GM13977 (cell line): Measurements from ENCODE around the gene GSK3B.

Source experiments
- DNase-seq: peaks from one replicate; pipeline ENCODE4 v3.0.0; 2012; ENCODE audit warnings: low spot score
- in situ Hi-C: fragments of 300-500 bp; cut with MboI; formaldehyde crosslinking; loops from one replicate; pipeline ENCODE4 v1.12.0; 2022; ENCODE audit warnings: low sequenced_read_pairs, low pct_unique_long_range_greater_than_20kb, mixed read lengths, inconsistent platforms; ENCODE audit not compliant: unreplicated experiment
- TF ChIP-seq, protein P1 (sequence below): IDR thresholded peaks from 2 replicates; pipeline ENCODE4 v1.5.1; 2012; ENCODE audit warnings: mild to moderate bottlenecking, control low read depth; ENCODE audit not compliant: insufficient read depth; ENCODE audit errors: extremely low read depth, missing control alignments

GSK3B gene

DNA sequence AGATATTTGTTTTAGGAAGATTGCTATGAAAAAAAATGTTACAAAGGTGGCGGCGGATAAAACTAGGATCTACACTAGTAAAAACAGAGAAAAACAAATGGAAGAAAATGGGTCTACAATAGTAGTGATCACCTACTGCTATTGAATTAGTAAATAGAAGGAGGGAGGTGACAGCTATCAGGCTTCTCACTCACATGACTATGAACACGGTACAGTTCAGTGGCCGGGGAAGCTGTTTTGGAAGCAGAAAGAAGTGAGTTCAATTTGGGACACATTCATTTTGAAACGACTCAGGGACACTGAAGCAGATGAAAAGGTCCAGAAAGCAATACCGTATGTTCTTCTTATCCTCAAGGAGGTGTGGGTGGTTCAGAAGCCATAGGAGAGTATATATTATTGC lies 138.3 kb downstream of the GSK3B start:
- in situ Hi-C loops, result no loop called here
- TF ChIP-seq, protein P1, sequence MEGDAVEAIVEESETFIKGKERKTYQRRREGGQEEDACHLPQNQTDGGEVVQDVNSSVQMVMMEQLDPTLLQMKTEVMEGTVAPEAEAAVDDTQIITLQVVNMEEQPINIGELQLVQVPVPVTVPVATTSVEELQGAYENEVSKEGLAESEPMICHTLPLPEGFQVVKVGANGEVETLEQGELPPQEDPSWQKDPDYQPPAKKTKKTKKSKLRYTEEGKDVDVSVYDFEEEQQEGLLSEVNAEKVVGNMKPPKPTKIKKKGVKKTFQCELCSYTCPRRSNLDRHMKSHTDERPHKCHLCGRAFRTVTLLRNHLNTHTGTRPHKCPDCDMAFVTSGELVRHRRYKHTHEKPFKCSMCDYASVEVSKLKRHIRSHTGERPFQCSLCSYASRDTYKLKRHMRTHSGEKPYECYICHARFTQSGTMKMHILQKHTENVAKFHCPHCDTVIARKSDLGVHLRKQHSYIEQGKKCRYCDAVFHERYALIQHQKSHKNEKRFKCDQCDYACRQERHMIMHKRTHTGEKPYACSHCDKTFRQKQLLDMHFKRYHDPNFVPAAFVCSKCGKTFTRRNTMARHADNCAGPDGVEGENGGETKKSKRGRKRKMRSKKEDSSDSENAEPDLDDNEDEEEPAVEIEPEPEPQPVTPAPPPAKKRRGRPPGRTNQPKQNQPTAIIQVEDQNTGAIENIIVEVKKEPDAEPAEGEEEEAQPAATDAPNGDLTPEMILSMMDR, result no peak
- DNase-seq, result no peak

DNA sequence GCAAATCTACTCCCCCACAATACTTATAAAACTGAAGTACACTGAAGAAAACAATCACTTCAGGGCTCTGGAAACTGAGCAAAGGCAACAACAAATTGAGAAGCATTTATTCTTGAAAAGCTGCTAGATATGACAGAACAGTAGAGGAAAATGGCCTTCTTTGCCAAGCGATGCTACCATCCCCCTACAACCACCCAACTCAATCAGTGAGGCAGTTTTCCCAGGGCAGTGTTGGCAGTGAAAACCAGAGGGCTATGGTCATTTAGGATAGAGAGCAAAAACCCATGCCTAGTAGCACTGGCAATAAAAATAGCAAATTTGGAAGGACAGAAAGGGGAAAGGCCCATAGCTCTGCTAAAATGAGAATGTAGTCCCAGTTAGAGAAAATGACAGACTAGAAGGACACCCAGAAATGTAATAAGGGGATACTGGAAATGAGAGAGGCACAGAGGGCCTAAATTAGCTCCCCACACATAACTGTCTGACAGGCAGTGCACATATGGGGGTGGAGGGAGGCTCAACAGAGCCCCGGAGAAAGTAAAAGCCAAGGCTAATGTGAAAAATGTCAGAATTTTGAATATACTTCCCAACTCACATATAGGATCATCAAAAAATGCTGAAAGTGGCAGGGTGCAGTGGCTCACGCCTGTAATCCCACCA lies 143.5 kb downstream of the GSK3B start:
- TF ChIP-seq, protein P1, result no peak
- no peak for DNase-seq
- in situ Hi-C loops, result no loop called here

- no peak for DNase-seq
- in situ Hi-C loops, result no loop called here
- TF ChIP-seq, protein P1, result no peak
These were observed 149.0 kb downstream of the GSK3B start for GRCh38 chr3:119945291-119945690.

DNA sequence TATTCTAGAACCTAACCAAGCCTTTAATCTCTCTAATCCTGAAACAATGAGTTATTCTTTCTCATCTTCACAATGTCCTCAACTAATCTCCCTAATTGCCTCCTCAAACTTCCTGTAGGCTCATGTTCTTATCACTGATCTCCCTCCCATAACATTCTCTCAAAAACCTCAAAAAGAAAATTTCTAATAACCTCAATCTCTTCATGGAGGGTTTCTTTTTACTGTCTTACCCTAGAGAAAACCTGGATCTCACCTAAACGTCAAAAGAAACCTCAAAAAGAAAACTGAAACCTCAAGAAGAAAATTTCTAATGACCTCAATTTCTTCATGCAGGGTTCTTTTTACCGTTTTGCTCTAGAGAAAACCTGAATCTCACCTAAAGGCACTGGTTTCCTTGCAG lies 150.2 kb downstream of the GSK3B start:
- peak; percentile 24 for DNase-seq
- TF ChIP-seq, protein P1, result no peak
- in situ Hi-C loops, result no loop called here

DNA sequence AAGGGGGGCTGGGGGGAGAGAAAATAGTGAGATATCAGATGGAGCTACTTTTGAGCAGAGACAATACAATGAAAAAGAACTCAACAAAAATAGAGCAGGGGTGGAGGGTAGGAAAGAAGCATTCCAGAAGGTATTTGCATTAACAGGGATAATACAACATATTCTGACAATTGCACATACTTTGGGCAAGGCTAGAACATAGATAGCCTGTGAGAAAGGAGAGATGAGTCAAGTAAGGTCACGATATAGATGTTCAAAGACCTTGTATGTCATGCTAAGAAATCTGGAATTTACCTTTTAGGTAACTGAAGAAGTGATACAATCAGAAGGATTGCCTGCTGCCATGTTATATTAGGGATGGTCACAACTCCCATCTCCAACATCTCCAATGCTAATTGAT lies 155.2 kb downstream of the GSK3B start:
- TF ChIP-seq, protein P1, result no peak
- DNase-seq, result no peak
- in situ Hi-C loops, result no loop called here

- in situ Hi-C loops, result no loop called here
- DNase-seq, result peak; percentile 39
- TF ChIP-seq, protein P1, result no peak
These were observed 157.0 kb downstream of the GSK3B start for GRCh38 chr3:119937229-119937628.
